ENCODE measurements around the gene DIS3L2.
"Not testable (repeated sequence)": the region's sequence is repeated elsewhere in the genome, so short reads cannot be mapped to it uniquely, and the experiment has no call there.

DIS3L2 gene

GRCh38 chr2:232381204-232382031, 419.9 kb downstream of the DIS3L2 start:
- DNase-seq = not testable (repeated sequence)

- no peak for DNase-seq
Measured at GRCh38 chr2:232382331-232383225, 421.1 kb downstream of the DIS3L2 start.

- DNase-seq = no peak
Measured at GRCh38 chr2:232384466-232384865, 423.0 kb downstream of the DIS3L2 start.

GRCh38 chr2:232385058-232385457, 423.5 kb downstream of the DIS3L2 start:
- not testable (repeated sequence) for DNase-seq

GRCh38 chr2:232385660-232386489, 424.4 kb downstream of the DIS3L2 start:
- DNase-seq = no peak

- DNase-seq = no peak
Measured at GRCh38 chr2:232386490-232386739, 424.9 kb downstream of the DIS3L2 start.
